Duodenal mucosa (tissue), 2 donors: ENCODE results near the gene SOX30.

Source experiments
- H3K27ac ChIP-seq: one replicate; pipeline ENCODE4 v1.7.0; 2013; ENCODE audit warnings: low read depth, low read length
- H3K27me3 ChIP-seq, 2 donors: one replicate each; pipeline ENCODE4 v1.7.0; 2013; ENCODE audit warnings: low read length in 2 of 2, control low read depth in 1 of 2; ENCODE audit not compliant: insufficient read depth in 2 of 2, control insufficient read depth in 1 of 2
- H3K36me3 ChIP-seq, 2 donors: one replicate each; pipeline ENCODE4 v1.7.0; 2013; ENCODE audit warnings: low read length in 2 of 2, control low read depth in 1 of 2; ENCODE audit not compliant: insufficient read depth in 2 of 2, control insufficient read depth in 1 of 2
- H3K4me1 ChIP-seq, 2 donors: one replicate each; pipeline ENCODE4 v1.7.0; 2013; ENCODE audit warnings: low read length in 2 of 2, control low read depth in 1 of 2; ENCODE audit not compliant: insufficient read depth in 2 of 2, control insufficient read depth in 1 of 2
- H3K4me3 ChIP-seq, 2 donors: one replicate each; pipeline ENCODE4 v1.7.0; 2013; ENCODE audit warnings: low read length in 2 of 2, low read depth in 1 of 2
- H3K9ac ChIP-seq, 2 donors: one replicate each; pipeline ENCODE4 v1.7.0; 2013; ENCODE audit warnings: low read length in 2 of 2, low read depth in 1 of 2
- H3K9me3 ChIP-seq, 2 donors: one replicate each; pipeline ENCODE4 v1.7.0; 2013; ENCODE audit warnings: low read length in 2 of 2, control low read depth in 1 of 2; ENCODE audit not compliant: control insufficient read depth in 1 of 2

The SOX30 gene

GRCh38 chr5:157596487-157596886 lies 55.8 kb downstream of the SOX30 start:
- H3K4me1 ChIP-seq = peaks cover 8 to 22% of the 10 kb centered on the region in 2 donors

GRCh38 chr5:157594675-157595459 lies 57.4 kb downstream of the SOX30 start:
- Histone ChIP-seq H3K36me3 (no peaks in the 10 kb centered on the region), H3K9ac (no peak overlapping the region), H3K9me3 (no peaks in the 10 kb centered on the region), H3K27me3 (no peaks in the 10 kb centered on the region), H3K4me3 (no peak overlapping the region), H3K27ac (no peak overlapping the region), H3K4me1 (peaks cover 8 to 22% of the 10 kb centered on the region in 2 donors)

More at GRCh38 chr5:157596487-157596886, 55.8 kb downstream of the SOX30 start:
- Histone ChIP-seq H3K9ac (no peak overlapping the region), H3K9me3 (no peaks in the 10 kb centered on the region), H3K27ac (no peak overlapping the region), H3K36me3 (no peaks in the 10 kb centered on the region), H3K4me3 (no peak overlapping the region), H3K27me3 (no peaks in the 10 kb centered on the region)

- Histone ChIP-seq H3K4me3 (no peak overlapping the region), H3K9ac (no peak overlapping the region), H3K36me3 (no peaks in the 10 kb centered on the region), H3K27me3 (no peaks in the 10 kb centered on the region), H3K27ac (no peak overlapping the region), H3K9me3 (no peaks in the 10 kb centered on the region), H3K4me1 (peaks cover 8 to 22% of the 10 kb centered on the region in 2 donors)
Measured at GRCh38 chr5:157594257-157594656, 58.0 kb downstream of the SOX30 start.

- H3K27me3 ChIP-seq = no peaks in the 10 kb centered on the region
Measured at GRCh38 chr5:157593052-157593757, 59.0 kb downstream of the SOX30 start.

GRCh38 chr5:157592594-157592993 lies 59.6 kb downstream of the SOX30 start:
- Histone ChIP-seq H3K36me3 (no peaks in the 10 kb centered on the region), H3K27ac (no peak overlapping the region), H3K4me1 (peaks cover 8 to 22% of the 10 kb centered on the region in 2 donors), H3K9ac (no peak overlapping the region), H3K9me3 (no peaks in the 10 kb centered on the region), H3K4me3 (peak overlapping the region; percentile 32 to 43), H3K27me3 (no peaks in the 10 kb centered on the region)

More at GRCh38 chr5:157593052-157593757, 59.0 kb downstream of the SOX30 start:
- H3K9me3 ChIP-seq = no peaks in the 10 kb centered on the region
- no peaks in the 10 kb centered on the region for H3K36me3 ChIP-seq
- H3K4me3 ChIP-seq = no peak overlapping the region
- H3K9ac ChIP-seq = no peak overlapping the region
- H3K27ac ChIP-seq = no peak overlapping the region
- H3K4me1 ChIP-seq = peaks cover 8 to 22% of the 10 kb centered on the region in 2 donors

GRCh38 chr5:157590478-157590877 lies 61.8 kb downstream of the SOX30 start:
- Histone ChIP-seq H3K27me3 (no peaks in the 10 kb centered on the region), H3K4me3 (no peak overlapping the region), H3K36me3 (no peaks in the 10 kb centered on the region), H3K4me1 (peaks cover 8 to 21% of the 10 kb centered on the region in 2 donors), H3K27ac (no peak overlapping the region), H3K9ac (no peak overlapping the region), H3K9me3 (no peaks in the 10 kb centered on the region)

- H3K9ac ChIP-seq = no peak overlapping the region
- no peaks in the 10 kb centered on the region for H3K4me1 ChIP-seq
- no peaks in the 10 kb centered on the region for H3K36me3 ChIP-seq
- H3K9me3 ChIP-seq = no peaks in the 10 kb centered on the region
- no peak overlapping the region for H3K4me3 ChIP-seq
- no peak overlapping the region for H3K27ac ChIP-seq
- H3K27me3 ChIP-seq = no peaks in the 10 kb centered on the region
Measured at GRCh38 chr5:157584628-157585027, 67.6 kb downstream of the SOX30 start.

- Histone ChIP-seq H3K27ac (no peak overlapping the region), H3K4me1 (no peaks in the 10 kb centered on the region), H3K9ac (no peak overlapping the region), H3K27me3 (no peaks in the 10 kb centered on the region), H3K4me3 (no peak overlapping the region), H3K36me3 (no peaks in the 10 kb centered on the region), H3K9me3 (no peaks in the 10 kb centered on the region)
Measured at GRCh38 chr5:157582731-157583620, 69.3 kb downstream of the SOX30 start.

- H3K9me3 ChIP-seq = no peaks in the 10 kb centered on the region
- H3K9ac ChIP-seq = no peak overlapping the region
- no peak overlapping the region for H3K27ac ChIP-seq
- no peaks in the 10 kb centered on the region for H3K36me3 ChIP-seq
- no peaks in the 10 kb centered on the region for H3K4me1 ChIP-seq
- H3K4me3 ChIP-seq = no peak overlapping the region
- no peaks in the 10 kb centered on the region for H3K27me3 ChIP-seq
Measured at GRCh38 chr5:157581901-157582300, 70.3 kb downstream of the SOX30 start.
